DND-41 (cell line): ENCODE data around the gene PRSS27.

Experiments used
- ATAC-seq: fragments of 200-7000 bp; cut with Tn5 transposase; 3 replicates; pipeline ENCODE4 v1.9.1; 2021; ENCODE audit warnings: low read depth; ENCODE audit not compliant: insufficient read depth
- DNase-seq: peaks from one replicate; pipeline ENCODE4 v3.0.0-alpha.2; 2020
- H2AFZ ChIP-seq: 2 replicates; pipeline ENCODE4 v1.6.0; 2012; ENCODE audit warnings: low read depth, low read length
- H3K27ac ChIP-seq: 2 replicates; pipeline ENCODE4 v1.5.1; 2012; ENCODE audit warnings: low read length, inconsistent platforms
- H3K27me3 ChIP-seq: fragments of 200-600 bp; sonication (generic); 2 replicates; pipeline ENCODE4 v1.6.0; 2012; ENCODE audit warnings: low read length, mild to moderate bottlenecking, inconsistent platforms; ENCODE audit not compliant: insufficient read depth, poor library complexity
- H3K36me3 ChIP-seq: 2 replicates; pipeline ENCODE4 v1.5.1; 2012; ENCODE audit warnings: low read length, inconsistent platforms; ENCODE audit not compliant: insufficient read depth
- H3K4me1 ChIP-seq: 2 replicates; pipeline ENCODE4 v1.5.1; 2012; ENCODE audit warnings: mild to moderate bottlenecking, low read length; ENCODE audit not compliant: insufficient read depth
- H3K4me2 ChIP-seq: 2 replicates; pipeline ENCODE4 v1.6.0; 2012; ENCODE audit warnings: mild to moderate bottlenecking, moderate library complexity, low read length, inconsistent platforms; ENCODE audit not compliant: insufficient read depth
- H3K4me3 ChIP-seq, 2 experiments: fragments of 200-600 bp in 1 of 2; shearing (Covaris generic) in 1 of 2; 2 replicates each; pipeline ENCODE4 v1.5.1; 2012 to 2016; ENCODE audit warnings: inconsistent platforms in 2 of 2, low read length in 2 of 2, mild to moderate bottlenecking in 2 of 2, low read depth in 1 of 2, moderate library complexity in 1 of 2
- H3K79me2 ChIP-seq: 2 replicates; pipeline ENCODE4 v1.6.0; 2012; ENCODE audit warnings: low read length, inconsistent platforms; ENCODE audit not compliant: insufficient read depth
- H3K9ac ChIP-seq: 2 replicates; pipeline ENCODE4 v1.6.0; 2012; ENCODE audit warnings: low read depth, mild to moderate bottlenecking, inconsistent platforms, low read length, moderate library complexity
- H3K9me3 ChIP-seq: 2 replicates; pipeline ENCODE4 v1.5.1; 2012; ENCODE audit warnings: low read length, moderate library complexity, mild to moderate bottlenecking, inconsistent platforms; ENCODE audit not compliant: insufficient read depth, severe bottlenecking
- H4K20me1 ChIP-seq: 2 replicates; pipeline ENCODE4 v1.6.0; 2012; ENCODE audit warnings: low read length; ENCODE audit not compliant: insufficient read depth
- EZH2 ChIP-seq: IDR thresholded peaks from 3 replicates; pipeline ENCODE4 v1.6.1; 2012; ENCODE audit warnings: borderline replicate concordance, low read depth, mild to moderate bottlenecking, moderate library complexity, low read length, inconsistent platforms; ENCODE audit not compliant: severe bottlenecking
- TF ChIP-seq, protein P1 (sequence below): IDR thresholded peaks from 2 replicates; pipeline ENCODE4 v1.5.1; 2012; ENCODE audit warnings: borderline replicate concordance, low read length, moderate library complexity, mild to moderate bottlenecking; ENCODE audit not compliant: poor library complexity, severe bottlenecking; ENCODE audit errors: extremely low read depth

PRSS27 gene

DNA sequence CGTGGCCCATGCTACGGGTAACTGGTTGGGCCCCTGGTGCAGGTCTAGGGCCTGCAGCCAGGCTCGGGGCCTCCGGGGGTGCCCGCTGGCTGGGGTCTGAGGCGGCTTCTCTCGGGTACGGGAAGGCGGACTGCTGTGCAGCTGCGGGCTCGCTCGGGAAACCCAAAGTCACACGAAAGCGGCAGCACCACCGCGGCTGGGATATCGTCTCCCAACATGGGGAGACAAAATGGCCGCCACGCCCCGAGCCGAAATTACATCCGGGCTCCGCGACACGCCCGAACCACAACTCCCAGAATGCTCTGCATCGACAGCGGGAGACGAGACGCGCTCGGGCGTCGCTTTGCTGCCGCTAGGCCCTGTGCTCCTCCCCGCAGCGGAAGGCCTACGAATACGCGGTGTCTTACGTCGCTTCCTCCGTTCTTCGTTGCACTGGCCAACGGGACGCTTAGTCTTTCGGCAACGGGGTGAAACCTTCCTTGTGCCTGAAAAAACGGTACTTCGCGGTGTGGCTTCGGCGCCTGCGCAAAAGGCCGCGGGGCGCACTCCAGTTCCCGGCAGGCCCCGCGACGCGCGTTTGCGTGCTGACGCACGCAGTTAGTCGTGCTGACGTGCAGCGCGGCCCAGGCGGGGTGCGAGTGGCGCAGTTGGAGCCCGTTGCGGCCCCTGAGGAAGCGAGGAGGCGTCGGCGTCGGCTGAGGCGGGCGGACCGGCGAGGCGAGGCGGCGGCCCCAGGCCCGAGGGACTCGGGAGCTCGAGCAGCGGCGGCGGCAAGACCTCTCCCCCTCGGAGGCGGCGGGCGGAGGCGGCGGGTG is 32.2 kb upstream of the PRSS27 start, which contains the start of gene SRRM2:
SRRM2 (plus strand) TSS at position 604 of the 815 bp plus-strand sequence. CDS start 3,727 bp downstream, outside the sequence.
- Histone ChIP-seq H3K9me3 (no peaks in the 10 kb centered on the region), H3K4me2 (peak within 1 kb of the TSS; percentile 76), H3K4me1 (peaks cover 43% of the 10 kb centered on the region), H3K27me3 (no peaks in the 10 kb centered on the region), H2AFZ (peak within 1 kb of the TSS; percentile 72), H3K36me3 (peaks cover 54% of the 10 kb centered on the region), H3K79me2 (peaks cover 76% of the 10 kb centered on the region), H3K27ac (peak within 1 kb of the TSS; percentile 93), H3K4me3 (peak within 1 kb of the TSS; percentile 63 to 65), H4K20me1 (peaks cover 43% of the 10 kb centered on the region), H3K9ac (peak within 1 kb of the TSS; percentile 83)
- peak; percentile 96 for DNase-seq
- peak; percentile 83 for ATAC-seq
- no peak for TF ChIP-seq EZH2
- TF ChIP-seq, protein P1, sequence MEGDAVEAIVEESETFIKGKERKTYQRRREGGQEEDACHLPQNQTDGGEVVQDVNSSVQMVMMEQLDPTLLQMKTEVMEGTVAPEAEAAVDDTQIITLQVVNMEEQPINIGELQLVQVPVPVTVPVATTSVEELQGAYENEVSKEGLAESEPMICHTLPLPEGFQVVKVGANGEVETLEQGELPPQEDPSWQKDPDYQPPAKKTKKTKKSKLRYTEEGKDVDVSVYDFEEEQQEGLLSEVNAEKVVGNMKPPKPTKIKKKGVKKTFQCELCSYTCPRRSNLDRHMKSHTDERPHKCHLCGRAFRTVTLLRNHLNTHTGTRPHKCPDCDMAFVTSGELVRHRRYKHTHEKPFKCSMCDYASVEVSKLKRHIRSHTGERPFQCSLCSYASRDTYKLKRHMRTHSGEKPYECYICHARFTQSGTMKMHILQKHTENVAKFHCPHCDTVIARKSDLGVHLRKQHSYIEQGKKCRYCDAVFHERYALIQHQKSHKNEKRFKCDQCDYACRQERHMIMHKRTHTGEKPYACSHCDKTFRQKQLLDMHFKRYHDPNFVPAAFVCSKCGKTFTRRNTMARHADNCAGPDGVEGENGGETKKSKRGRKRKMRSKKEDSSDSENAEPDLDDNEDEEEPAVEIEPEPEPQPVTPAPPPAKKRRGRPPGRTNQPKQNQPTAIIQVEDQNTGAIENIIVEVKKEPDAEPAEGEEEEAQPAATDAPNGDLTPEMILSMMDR = no peak

DNA sequence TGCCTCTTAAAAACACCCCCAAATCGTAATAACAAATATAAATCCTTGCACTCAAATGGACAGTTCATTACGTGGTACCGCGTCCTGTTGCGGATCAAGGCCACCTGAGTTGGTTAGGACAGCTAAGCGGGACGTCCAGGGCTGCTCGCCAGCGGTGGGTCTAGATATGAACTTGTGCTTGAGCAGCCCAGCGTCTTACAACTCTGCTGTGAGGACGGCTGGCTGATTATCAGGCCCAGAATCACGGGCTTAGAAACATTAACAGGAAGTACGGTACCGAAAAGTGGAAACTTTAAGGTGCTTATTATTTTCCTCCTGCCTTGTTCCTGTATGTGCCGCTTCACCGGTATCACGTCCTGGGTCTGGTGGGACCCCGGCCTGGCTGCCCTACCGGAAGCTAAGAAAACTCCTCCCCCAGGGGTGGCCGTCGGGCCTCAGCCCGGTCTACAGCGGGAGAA is 31.6 kb upstream of the PRSS27 start:
- DNase-seq = no peak
- H3K79me2 ChIP-seq = peaks cover 70% of the 10 kb centered on the region
- H4K20me1 ChIP-seq = peaks cover 36% of the 10 kb centered on the region
- peak overlapping the region; percentile 44 for H2AFZ ChIP-seq
- H3K4me1 ChIP-seq = peaks cover 43% of the 10 kb centered on the region
- peaks cover 48% of the 10 kb centered on the region for H3K36me3 ChIP-seq
- no peaks in the 10 kb centered on the region for H3K9me3 ChIP-seq
- peak overlapping the region; percentile 93 for H3K27ac ChIP-seq
- no peaks in the 10 kb centered on the region for H3K27me3 ChIP-seq
- TF ChIP-seq, protein P1 = no peak
- no peak for TF ChIP-seq EZH2
- peak; percentile 68 for ATAC-seq
- peak overlapping the region; percentile 83 for H3K9ac ChIP-seq
- peak overlapping the region; percentile 63 to 65 for H3K4me3 ChIP-seq
- peak overlapping the region; percentile 76 for H3K4me2 ChIP-seq

DNA sequence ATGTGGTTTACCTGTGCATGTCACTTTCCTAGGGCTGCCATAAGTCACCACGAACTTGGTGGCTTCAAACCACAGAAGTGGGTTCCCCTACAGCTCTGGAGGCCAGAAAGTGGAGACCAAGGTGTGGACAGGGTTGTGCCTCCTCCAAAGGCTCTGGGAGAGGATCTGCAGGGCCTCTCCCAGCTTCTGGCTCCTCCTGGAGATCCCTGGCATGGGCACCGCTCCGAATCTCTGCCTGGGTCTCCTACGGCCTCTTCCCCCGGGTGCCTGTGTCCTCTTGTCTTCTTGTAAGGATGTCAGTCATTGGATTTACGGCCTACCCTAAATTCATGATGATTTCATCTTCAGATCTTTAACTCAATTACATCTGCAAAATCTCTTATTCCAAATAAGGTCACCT is 29.9 kb upstream of the PRSS27 start:
- DNase-seq (no peak), ATAC-seq (no peak)
- TF ChIP-seq EZH2 = no peak
- TF ChIP-seq, protein P1 = no peak
- Histone ChIP-seq H4K20me1 (peaks cover 20% of the 10 kb centered on the region), H3K9ac (no peak overlapping the region), H3K4me1 (peaks cover 28% of the 10 kb centered on the region), H3K27ac (no peak overlapping the region), H3K4me3 (no peak overlapping the region), H3K36me3 (peaks cover 31% of the 10 kb centered on the region), H3K4me2 (no peak overlapping the region), H3K27me3 (no peaks in the 10 kb centered on the region), H2AFZ (no peak overlapping the region), H3K9me3 (no peaks in the 10 kb centered on the region), H3K79me2 (peaks cover 53% of the 10 kb centered on the region)
